IMR-90 (cell line): ENCODE data around the gene CDH23. TPM values are rescaled to one million over a fixed set of nuclear protein-coding genes. Genes with fewer than 3 reads are reported as not detected.

Source experiments
- ATAC-seq: fragments of 200-7000 bp; cut with Tn5 transposase; 2 replicates; pipeline ENCODE4 v1.9.1; 2020; ENCODE audit warnings: low read depth, mild to moderate bottlenecking, moderate library complexity
- BruUV-seq: library from RNA; stranded (reverse); fragments of 400-500 nt; replicated peaks from 2 replicates; lab custom pipeline; 2021; lab: Mats Ljungman, UMichigan
- CTCF ChIA-PET: fragments of 300-600 bp; formaldehyde crosslinking; extraction: SDS; loops from one replicate; lab custom pipeline; 2021; ENCODE audit warnings: antibody characterized with exemption; lab: Yijun Ruan, JAX
- POLR2A ChIA-PET: fragments of 300-600 bp; sonication (Branson Sonifier 250); formaldehyde crosslinking; loops from one replicate; lab custom pipeline; 2022; ENCODE audit warnings: antibody characterized with exemption; ENCODE audit not compliant: unreplicated experiment; lab: Charles Lee
- DNase-seq: peaks from one replicate; pipeline ENCODE4 v3.0.0; 2013
- H2AFZ ChIP-seq: replicated peaks from 2 replicates; pipeline ENCODE3; 2013; ENCODE audit warnings: low read length, mild to moderate bottlenecking; ENCODE audit not compliant: poor library complexity
- H2AK5ac ChIP-seq: 2 replicates; pipeline ENCODE4 v1.6.1; 2013; ENCODE audit warnings: low read depth, low read length, inconsistent platforms
- H2AK9ac ChIP-seq: replicated peaks from 2 replicates; pipeline ENCODE3; 2013; ENCODE audit warnings: mild to moderate bottlenecking, low read depth, low read length, moderate library complexity; ENCODE audit not compliant: poor library complexity
- H2BK120ac ChIP-seq: 2 replicates; pipeline ENCODE4 v1.6.1; 2013; ENCODE audit warnings: low read depth, low read length, inconsistent platforms
- H2BK15ac ChIP-seq: 3 replicates; pipeline ENCODE4 v1.6.1; 2013; ENCODE audit warnings: low read depth, low read length, inconsistent platforms
- H2BK20ac ChIP-seq: 2 replicates; pipeline ENCODE4 v1.6.1; 2013; ENCODE audit warnings: low read depth, mild to moderate bottlenecking, inconsistent platforms, low read length, moderate library complexity
- H2BK5ac ChIP-seq: 2 replicates; pipeline ENCODE4 v1.6.1; 2013; ENCODE audit warnings: mild to moderate bottlenecking, low read depth, low read length, inconsistent platforms; ENCODE audit not compliant: poor library complexity, severe bottlenecking
- H3K14ac ChIP-seq: replicated peaks from 2 replicates; pipeline ENCODE4 v1.6.1; 2013; ENCODE audit warnings: low read depth, low read length, inconsistent platforms
- H3K18ac ChIP-seq: 2 replicates; pipeline ENCODE4 v1.6.1; 2013; ENCODE audit warnings: low read depth, low read length, control low read depth
- H3K23ac ChIP-seq: 2 replicates; pipeline ENCODE4 v1.6.1; 2013; ENCODE audit warnings: low read depth, low read length, inconsistent platforms
- H3K27ac ChIP-seq: 2 replicates; pipeline ENCODE4 v1.5.1; 2013; ENCODE audit warnings: mild to moderate bottlenecking, control low read depth, low read length; ENCODE audit not compliant: insufficient read depth
- H3K27me3 ChIP-seq: 2 replicates; pipeline ENCODE4 v1.6.1; 2013; ENCODE audit warnings: low read length; ENCODE audit not compliant: control insufficient read depth, insufficient read depth
- H3K36me3 ChIP-seq: 2 replicates; pipeline ENCODE4 v1.6.1; 2013; ENCODE audit warnings: low read length, mixed read lengths; ENCODE audit not compliant: control insufficient read depth, insufficient read depth
- H3K4ac ChIP-seq: 2 replicates; pipeline ENCODE4 v1.6.1; 2013; ENCODE audit warnings: low read depth, low read length, inconsistent platforms
- H3K4me1 ChIP-seq: 2 replicates; pipeline ENCODE4 v1.6.1; 2013; ENCODE audit warnings: low read length, mixed read lengths; ENCODE audit not compliant: control insufficient read depth, insufficient read depth
- H3K4me2 ChIP-seq: 2 replicates; pipeline ENCODE4 v1.6.1; 2013; ENCODE audit warnings: low read depth, mild to moderate bottlenecking, control low read depth, low read length, moderate library complexity
- H3K4me3 ChIP-seq: 2 replicates; pipeline ENCODE4 v1.5.1; 2013; ENCODE audit warnings: low read depth, mild to moderate bottlenecking, control low read depth, low read length, moderate library complexity; ENCODE audit not compliant: insufficient read depth
- H3K56ac ChIP-seq: 2 replicates; pipeline ENCODE4 v1.6.1; 2013; ENCODE audit warnings: low read length, inconsistent platforms; ENCODE audit not compliant: insufficient read depth; ENCODE audit errors: extremely low read depth
- H3K79me1 ChIP-seq, 2 experiments: 2 replicates each; pipeline ENCODE4 v1.6.1; 2013; ENCODE audit warnings: low read length in 2 of 2, inconsistent platforms in 1 of 2, low read depth in 1 of 2
- H3K9ac ChIP-seq: 2 replicates; pipeline ENCODE4 v1.6.1; 2013; ENCODE audit warnings: low read depth, low read length, control low read depth
- H3K9me1 ChIP-seq: 2 replicates; pipeline ENCODE4 v1.6.1; 2013; ENCODE audit warnings: low read length, inconsistent platforms; ENCODE audit not compliant: insufficient read depth
- H3K9me3 ChIP-seq: 2 replicates; pipeline ENCODE4 v1.6.1; 2013; ENCODE audit warnings: low read length; ENCODE audit not compliant: control insufficient read depth, insufficient read depth
- H4K20me1 ChIP-seq: 2 replicates; pipeline ENCODE4 v1.6.1; 2013; ENCODE audit warnings: low read length, inconsistent platforms; ENCODE audit not compliant: insufficient read depth
- H4K5ac ChIP-seq: 2 replicates; pipeline ENCODE4 v1.6.1; 2013; ENCODE audit warnings: mild to moderate bottlenecking, low read depth, low read length, control low read depth
- H4K8ac ChIP-seq, 2 experiments: 2 replicates each; pipeline ENCODE4 v1.6.1; 2013; ENCODE audit warnings: low read depth in 2 of 2, low read length in 2 of 2, control low read depth in 1 of 2, inconsistent platforms in 1 of 2
- H4K91ac ChIP-seq: 2 replicates; pipeline ENCODE4 v1.6.1; 2013; ENCODE audit warnings: low read depth, low read length, inconsistent platforms; ENCODE audit not compliant: insufficient read depth
- CEBPB ChIP-seq: IDR thresholded peaks from 2 replicates; pipeline ENCODE4 v1.6.1; 2012; ENCODE audit warnings: low read depth, low read length, improper control_type of control experiment
- RCOR1 ChIP-seq: IDR thresholded peaks from 2 replicates; pipeline ENCODE4 v1.6.1; 2012; ENCODE audit warnings: mild to moderate bottlenecking, low read length, improper control_type of control experiment; ENCODE audit not compliant: insufficient replicate concordance
- WGBS, 2 experiments: methylation state at CpG; one replicate each; pipeline versions ENCODE4 v1.1.5 to v1.1.7; 2013; ENCODE audit warnings: missing lambda C conversion rate in 2 of 2; ENCODE audit not compliant: insufficient read length in 1 of 2; ENCODE audit errors: extremely low coverage in 2 of 2; 5-methylcytosine and 5-hydroxymethylcytosine counted together
- dilution Hi-C: fragments of 300-500 bp; cut with HindIII; formaldehyde crosslinking; loops from one replicate; pipeline ENCODE4 v1.14.3; 2018; ENCODE audit warnings: low sequenced_read_pairs; ENCODE audit not compliant: unreplicated experiment
- in situ Hi-C: fragments of 300-500 bp; cut with MboI; formaldehyde crosslinking; loops from 3 replicates; pipeline ENCODE4 v1.14.3; 2019; ENCODE audit warnings: low sequenced_read_pairs, inconsistent platforms, mixed read lengths
- intact Hi-C: fragments of 100-400 bp; cut with micrococcal nuclease; formaldehyde crosslinking; loops from 2 replicates; pipeline ENCODE4 v1.10.0; 2022
- polyA plus RNA-seq, 3 experiments: library from polyadenylated mRNA; depleted of rRNA; stranded (reverse); fragments of >200 nt; gene quantifications; 2 replicates each; pipeline ENCODE4 v1.2.3, GENCODE V29; 2012; ENCODE audit warnings: low replicate concordance in 1 of 3
- total RNA-seq: library from RNA; depleted of rRNA; stranded (reverse); fragments of >200 nt; gene quantifications from 2 replicates; pipeline ENCODE4 v1.2.3, GENCODE V29; 2012
- TF ChIP-seq, protein P1 (sequence below): fragments of 150-350 bp; IDR thresholded peaks from 2 replicates; pipeline ENCODE4 v1.6.1; 2016; ENCODE audit warnings: low read depth, mild to moderate bottlenecking, low read length, moderate library complexity, borderline replicate concordance

CDH23 gene
- total and polyA plus RNA-seq, 2 of the 4 experiments (the other 2 are of a cell fraction), result under 0.01 to 0.03 TPM

DNA sequence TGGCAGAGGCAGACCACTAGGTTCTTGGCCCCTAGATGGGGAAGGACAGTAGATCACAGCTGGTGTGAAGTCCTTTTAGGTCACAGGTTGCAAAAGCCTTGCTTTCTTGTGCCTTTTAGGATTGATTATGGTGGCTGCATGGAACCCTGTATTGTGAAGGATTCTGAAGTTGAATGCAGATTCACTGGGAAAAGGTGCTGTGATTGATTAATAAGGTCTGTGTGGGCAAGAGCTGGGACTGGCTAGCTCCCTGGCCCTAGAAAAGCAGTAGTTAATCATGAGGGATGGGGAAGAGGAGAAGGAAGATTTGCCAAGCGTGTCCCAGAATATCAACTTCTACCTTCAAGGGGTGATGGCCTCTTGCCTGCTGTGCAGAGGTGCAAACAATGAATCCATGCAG, 105.5 kb downstream of the CDH23 start:
- no peak for ATAC-seq

More for the DNA sequence above, 105.5 kb downstream of the CDH23 start:
- H3K18ac ChIP-seq, result no peak overlapping the region
- intact Hi-C loops (no loop called here), in situ Hi-C loops (no loop called here), dilution Hi-C loops (no loop called here)
- H3K27ac ChIP-seq, result no peak overlapping the region
- H4K5ac ChIP-seq, result no peak overlapping the region
- H2BK15ac ChIP-seq, result no peak overlapping the region
- H4K8ac ChIP-seq, result no peak overlapping the region
- no peak overlapping the region for H4K91ac ChIP-seq
- no peak overlapping the region for H3K23ac ChIP-seq
- H3K9me3 ChIP-seq, result no peaks in the 10 kb centered on the region
- ChIA-PET POLR2A (no interaction called here), CTCF (no interaction called here)
- no peak overlapping the region for H2BK5ac ChIP-seq
- H3K4ac ChIP-seq, result no peak overlapping the region
- no peak overlapping the region for H3K4me2 ChIP-seq
- no peak overlapping the region for H2AK5ac ChIP-seq
- H3K9me1 ChIP-seq, result no peaks in the 10 kb centered on the region
- H3K9ac ChIP-seq, result no peak overlapping the region
- DNase-seq, result no peak
- H3K4me3 ChIP-seq, result no peak overlapping the region
- no peak overlapping the region for H2BK20ac ChIP-seq
- H3K27me3 ChIP-seq, result peaks cover 45% of the 10 kb centered on the region
- no TSS peak for BruUV-seq
- no peak overlapping the region for H3K14ac ChIP-seq
- TF ChIP-seq RCOR1 (no peak), CEBPB (no peak)
- TF ChIP-seq, protein P1, sequence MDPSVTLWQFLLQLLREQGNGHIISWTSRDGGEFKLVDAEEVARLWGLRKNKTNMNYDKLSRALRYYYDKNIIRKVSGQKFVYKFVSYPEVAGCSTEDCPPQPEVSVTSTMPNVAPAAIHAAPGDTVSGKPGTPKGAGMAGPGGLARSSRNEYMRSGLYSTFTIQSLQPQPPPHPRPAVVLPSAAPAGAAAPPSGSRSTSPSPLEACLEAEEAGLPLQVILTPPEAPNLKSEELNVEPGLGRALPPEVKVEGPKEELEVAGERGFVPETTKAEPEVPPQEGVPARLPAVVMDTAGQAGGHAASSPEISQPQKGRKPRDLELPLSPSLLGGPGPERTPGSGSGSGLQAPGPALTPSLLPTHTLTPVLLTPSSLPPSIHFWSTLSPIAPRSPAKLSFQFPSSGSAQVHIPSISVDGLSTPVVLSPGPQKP, result no peak
- WGBS, 2 experiments, result no CpG with 5 or more reads among the region's 1 CpG
- no peak overlapping the region for H2BK120ac ChIP-seq
- H3K4me1 ChIP-seq, result no peaks in the 10 kb centered on the region
- H3K79me1 ChIP-seq, result no peaks in the 10 kb centered on the region
- H2AFZ ChIP-seq, result no peak overlapping the region
- H2AK9ac ChIP-seq, result no peak overlapping the region
- no peaks in the 10 kb centered on the region for H4K20me1 ChIP-seq
- H3K36me3 ChIP-seq, result no peaks in the 10 kb centered on the region
- H3K56ac ChIP-seq, result no peak overlapping the region
